Esophagus muscularis mucosa (tissue), 4 donors: ENCODE results near the gene SECISBP2. TPM values are rescaled to one million over a fixed set of nuclear protein-coding genes. Genes with fewer than 3 reads are reported as not detected.
"Not testable (repeated sequence)": the region's sequence is repeated elsewhere in the genome, so short reads cannot be mapped to it uniquely, and the experiment has no call there.

ENCODE experiments used
- DNase-seq: peaks from one replicate; pipeline ENCODE4 v3.0.0-alpha.2; 2017; ENCODE audit errors: extremely low spot score
- H3K27ac ChIP-seq, 4 donors: fragments of 200-600 bp; sonication (generic); replicated peaks in 1 of 4; 1 replicate in 3 of 4; 2 replicates in 1 of 4; pipeline ENCODE4 v1.5.1; 2016 to 2019; ENCODE audit warnings: mild to moderate bottlenecking in 1 of 4
- H3K27me3 ChIP-seq, 4 donors: fragments of 200-600 bp; sonication (generic); one replicate each; pipeline versions ENCODE4 v1.5.1 to v1.6.0; 2016 to 2019
- H3K36me3 ChIP-seq, 4 donors: fragments of 200-600 bp; sonication (generic); one replicate each; pipeline ENCODE4 v1.5.1; 2016 to 2019
- H3K4me1 ChIP-seq, 4 donors: fragments of 200-600 bp; sonication (generic); one replicate each; pipeline ENCODE4 v1.5.1; 2016 to 2019
- H3K4me3 ChIP-seq, 4 donors: fragments of 200-600 bp; sonication (generic); 1 replicate in 2 of 4; 2 replicates in 2 of 4; pipeline ENCODE4 v1.5.1; 2016 to 2019; ENCODE audit warnings: mild to moderate bottlenecking in 4 of 4, moderate library complexity in 1 of 4
- H3K9me3 ChIP-seq, 4 donors: fragments of 200-600 bp; sonication (generic); 1 replicate in 3 of 4; 2 replicates in 1 of 4; pipeline ENCODE4 v1.5.1; 2016 to 2019
- EP300 ChIP-seq: sonication (generic); formaldehyde crosslinking; IDR thresholded peaks from one replicate; pipeline ENCODE4 v1.6.1; 2017; ENCODE audit warnings: antibody characterized with exemption
- POLR2A ChIP-seq: fragments of 450-650 bp; IDR thresholded peaks from one replicate; pipeline ENCODE4 v1.6.1; 2017; ENCODE audit warnings: antibody characterized with exemption, moderate library complexity, mild to moderate bottlenecking, low read depth
- POLR2AphosphoS5 ChIP-seq, 2 donors: sonication (generic); formaldehyde crosslinking; IDR thresholded peaks; one replicate each; pipeline ENCODE4 v1.6.1; 2017; ENCODE audit warnings: antibody characterized with exemption in 2 of 2
- WGBS: methylation state at CpG from one replicate; pipeline ENCODE4 v1.1.5; 2018; 5-methylcytosine and 5-hydroxymethylcytosine counted together
- intact Hi-C: fragments of 100-400 bp; cut with DNase I; formaldehyde crosslinking; loops from one replicate; pipeline ENCODE4 v1.15.1; 2023
- total RNA-seq, 4 donors: library from RNA; depleted of rRNA; stranded (reverse); fragments of >200 nt; gene quantifications; one replicate each; pipeline versions ENCODE4 v1.1.0 to v1.2.1, GENCODE V29; 2016
- TF ChIP-seq, protein P1 (sequence below), 3 experiments: fragments of 200-600 bp in 2 of 3; fragments of 450-650 bp in 1 of 3; sonication (generic) in 2 of 3; IDR thresholded peaks; one replicate each; pipeline ENCODE4 v1.5.1; 2017 to 2019; ENCODE audit warnings: antibody characterized with exemption in 3 of 3, mild to moderate bottlenecking in 2 of 3, moderate library complexity in 1 of 3

SECISBP2 gene
- total RNA-seq, 4 donors from 2014 or later = 24.0 to 32.8 (median 29.0) TPM

DNA sequence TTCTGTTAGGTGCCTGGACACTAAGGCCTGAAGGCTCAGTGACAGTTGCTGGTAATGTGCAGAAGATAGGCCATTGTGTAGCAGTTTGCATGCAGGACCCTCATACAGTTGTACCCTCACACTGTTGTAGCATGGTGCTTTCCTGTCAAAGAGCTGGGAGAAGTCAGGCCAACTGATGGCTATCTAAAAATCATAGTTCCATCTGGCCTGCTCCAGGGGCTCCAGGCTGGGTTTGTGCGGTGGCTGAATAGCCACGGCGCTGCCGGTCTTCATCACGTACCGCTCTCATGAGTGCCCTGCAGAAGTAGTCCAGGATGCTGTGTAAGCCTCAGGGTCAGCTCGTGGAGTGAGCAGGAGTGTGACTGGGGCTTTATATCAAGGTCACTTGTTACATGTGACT, 12.2 kb downstream of the SECISBP2 start:
- H3K36me3 ChIP-seq = peaks cover 71 to 97% (median 90%) of the 10 kb centered on the region in 4 donors
- 93% methylated on average over 7 of the region's 7 CpGs for WGBS
- DNase-seq = no peak
- no peaks in the 10 kb centered on the region for H3K4me1 ChIP-seq
- TF ChIP-seq EP300 = no peak
- TF ChIP-seq, protein P1, sequence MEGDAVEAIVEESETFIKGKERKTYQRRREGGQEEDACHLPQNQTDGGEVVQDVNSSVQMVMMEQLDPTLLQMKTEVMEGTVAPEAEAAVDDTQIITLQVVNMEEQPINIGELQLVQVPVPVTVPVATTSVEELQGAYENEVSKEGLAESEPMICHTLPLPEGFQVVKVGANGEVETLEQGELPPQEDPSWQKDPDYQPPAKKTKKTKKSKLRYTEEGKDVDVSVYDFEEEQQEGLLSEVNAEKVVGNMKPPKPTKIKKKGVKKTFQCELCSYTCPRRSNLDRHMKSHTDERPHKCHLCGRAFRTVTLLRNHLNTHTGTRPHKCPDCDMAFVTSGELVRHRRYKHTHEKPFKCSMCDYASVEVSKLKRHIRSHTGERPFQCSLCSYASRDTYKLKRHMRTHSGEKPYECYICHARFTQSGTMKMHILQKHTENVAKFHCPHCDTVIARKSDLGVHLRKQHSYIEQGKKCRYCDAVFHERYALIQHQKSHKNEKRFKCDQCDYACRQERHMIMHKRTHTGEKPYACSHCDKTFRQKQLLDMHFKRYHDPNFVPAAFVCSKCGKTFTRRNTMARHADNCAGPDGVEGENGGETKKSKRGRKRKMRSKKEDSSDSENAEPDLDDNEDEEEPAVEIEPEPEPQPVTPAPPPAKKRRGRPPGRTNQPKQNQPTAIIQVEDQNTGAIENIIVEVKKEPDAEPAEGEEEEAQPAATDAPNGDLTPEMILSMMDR (IDR thresholded peaks at IDR 0.05) = no peak
- no peak for TF ChIP-seq POLR2A
- TF ChIP-seq POLR2AphosphoS5 (IDR thresholded peaks at IDR 0.05) = no peak
- no peaks in the 10 kb centered on the region for H3K9me3 ChIP-seq
- H3K27me3 ChIP-seq = no peaks in the 10 kb centered on the region
- intact Hi-C loops = no loop called here
- H3K27ac ChIP-seq = no peak overlapping the region
- no peak overlapping the region for H3K4me3 ChIP-seq

DNA sequence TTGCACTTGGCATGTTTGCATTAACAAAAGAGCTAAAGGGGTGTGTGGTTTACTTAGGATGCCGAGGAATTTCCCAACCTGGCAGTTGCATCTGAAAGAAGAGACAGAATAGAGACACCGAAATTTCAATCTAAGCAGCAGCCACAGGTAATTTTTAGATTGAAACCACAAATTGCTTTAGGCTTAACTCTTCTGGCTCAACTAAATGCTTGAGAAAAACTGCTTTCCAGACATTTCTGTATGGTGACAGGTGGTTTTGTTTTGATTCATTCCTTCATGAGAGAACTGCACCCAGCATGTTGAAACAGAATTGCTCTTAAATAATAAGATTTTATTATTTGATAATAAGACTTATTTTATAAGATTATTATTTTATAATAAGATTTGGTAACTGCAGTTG, 21.5 kb downstream of the SECISBP2 start:
- Histone ChIP-seq H3K4me3 (no peak overlapping the region), H3K4me1 (no peaks in the 10 kb centered on the region), H3K27me3 (no peaks in the 10 kb centered on the region), H3K9me3 (no peaks in the 10 kb centered on the region), H3K27ac (no peak overlapping the region), H3K36me3 (peaks cover 74 to 100% (median 93%) of the 10 kb centered on the region in 4 donors)
- intact Hi-C loops = no loop called here
- no peak for DNase-seq
- TF ChIP-seq EP300 (no peak), POLR2A (no peak)
- 88% methylated on average over 2 of the region's 2 CpGs for whole genome bisulfite sequencing

DNA sequence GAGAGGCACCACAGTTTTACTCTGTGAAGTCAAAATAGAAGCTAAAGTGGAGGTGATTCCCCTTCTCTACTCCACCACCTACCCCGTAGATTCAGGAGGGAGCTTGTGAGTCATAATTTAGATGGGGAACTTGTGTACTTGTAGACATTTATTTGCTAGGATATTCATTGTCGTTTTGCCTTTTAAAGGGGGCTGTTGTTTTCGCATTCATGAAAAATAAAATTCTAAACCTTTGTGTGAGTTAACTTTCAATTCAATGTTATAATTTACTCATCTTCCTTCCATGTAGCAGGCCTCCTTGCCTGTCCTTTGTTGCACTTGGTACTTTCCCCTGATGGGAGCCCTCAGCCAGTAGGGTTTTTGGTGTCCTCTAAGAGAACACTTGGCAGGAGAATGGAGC, 22.0 kb downstream of the SECISBP2 start:
- peaks cover 73 to 100% (median 93%) of the 10 kb centered on the region in 4 donors for H3K36me3 ChIP-seq

DNA sequence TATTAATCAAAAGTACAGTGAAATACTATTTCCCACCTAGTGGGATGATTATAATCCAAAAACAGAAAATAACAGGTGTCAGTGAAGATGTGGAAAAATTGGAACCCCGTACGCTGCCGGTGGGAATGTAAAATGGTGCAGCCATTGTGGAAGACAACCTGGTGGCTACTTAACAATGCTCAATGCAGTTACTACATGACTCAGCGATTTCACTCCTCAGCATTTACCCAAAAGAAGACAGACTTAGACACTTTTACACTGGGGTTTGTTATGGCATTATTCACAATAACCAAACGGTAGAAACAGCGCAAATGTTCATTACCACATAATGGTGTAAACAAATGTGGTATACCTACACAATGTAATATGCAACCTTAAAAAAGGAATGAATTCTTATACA, 23.9 kb downstream of the SECISBP2 start:
- Histone ChIP-seq H3K4me1 (no peaks in the 10 kb centered on the region), H3K9me3 (no peaks in the 10 kb centered on the region), H3K4me3 (no peak overlapping the region), H3K27ac (no peak overlapping the region), H3K36me3 (peaks cover 71 to 100% (median 95%) of the 10 kb centered on the region in 4 donors), H3K27me3 (no peaks in the 10 kb centered on the region)
- intact Hi-C loops = no loop called here
- peak; percentile 34 for DNase-seq
- 94% methylated on average over 6 of the region's 6 CpGs for WGBS
- TF ChIP-seq, protein P1 (IDR thresholded peaks at IDR 0.05) = no peak
- no peak for TF ChIP-seq EP300
- no peak for TF ChIP-seq POLR2A
- no peak for TF ChIP-seq POLR2AphosphoS5 (IDR thresholded peaks at IDR 0.05)

More for the DNA sequence above, 22.0 kb downstream of the SECISBP2 start:
- H3K27ac ChIP-seq = no peak overlapping the region
- TF ChIP-seq POLR2AphosphoS5 (IDR thresholded peaks at IDR 0.05) (no peak), POLR2A (no peak), EP300 (no peak)
- TF ChIP-seq, protein P1 (IDR thresholded peaks at IDR 0.05) = no peak
- peak; percentile 29 for DNase-seq
- H3K4me3 ChIP-seq = no peak overlapping the region
- no peaks in the 10 kb centered on the region for H3K27me3 ChIP-seq
- no peaks in the 10 kb centered on the region for H3K9me3 ChIP-seq
- no peaks in the 10 kb centered on the region for H3K4me1 ChIP-seq
- intact Hi-C loops = no loop called here
- 99% methylated on average over 3 of the region's 3 CpGs for WGBS

DNA sequence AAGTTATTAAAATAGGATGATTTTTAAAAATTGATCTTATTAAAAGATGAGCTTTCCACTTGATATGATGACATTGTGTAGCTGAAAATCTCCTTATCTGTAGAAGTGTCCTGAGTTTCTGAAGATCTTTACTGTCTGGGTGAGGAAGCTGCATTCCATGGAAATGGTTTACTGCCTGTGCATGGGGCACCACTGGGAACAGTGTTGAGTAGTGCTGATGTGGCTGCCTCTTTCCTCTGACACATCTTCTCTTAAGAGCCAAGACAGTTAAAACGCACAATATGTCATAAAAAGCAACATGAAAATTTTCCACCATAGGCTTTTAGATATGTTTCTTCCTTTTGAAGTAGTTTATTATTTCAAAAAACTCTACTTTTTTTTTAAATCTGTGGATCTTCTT, 24.6 kb downstream of the SECISBP2 start:
- 96% methylated on average over 1 of the region's 1 CpG for WGBS
- Histone ChIP-seq H3K27me3 (no peaks in the 10 kb centered on the region), H3K27ac (no peak overlapping the region), H3K4me3 (no peak overlapping the region), H3K9me3 (no peaks in the 10 kb centered on the region), H3K36me3 (peaks cover 75 to 100% (median 95%) of the 10 kb centered on the region in 4 donors), H3K4me1 (no peaks in the 10 kb centered on the region)
- no peak for TF ChIP-seq EP300
- no peak for TF ChIP-seq POLR2AphosphoS5 (IDR thresholded peaks at IDR 0.05)
- TF ChIP-seq POLR2A = no peak
- intact Hi-C loops = no loop called here
- DNase-seq = no peak

DNA sequence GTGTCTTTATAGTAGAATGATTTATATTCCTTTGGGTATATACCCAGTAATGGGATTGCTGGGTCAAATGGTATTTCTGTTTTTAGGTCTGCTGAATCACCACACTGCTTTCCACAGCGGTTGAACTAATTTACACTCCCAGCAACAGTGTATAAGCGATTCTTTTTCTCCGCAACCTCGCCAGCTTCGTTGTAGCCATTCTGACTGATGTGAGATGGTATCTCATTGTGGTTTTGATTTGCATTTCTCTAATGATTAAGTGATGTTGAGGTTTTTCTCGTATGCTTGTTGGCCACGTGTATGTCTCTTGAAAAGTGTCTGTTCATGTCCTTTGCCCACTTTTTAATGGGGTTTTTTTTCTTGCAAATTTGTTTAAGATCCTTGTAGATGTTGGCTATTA, 25.5 kb downstream of the SECISBP2 start:
- H3K27ac ChIP-seq, H3K4me3 ChIP-seq, DNase-seq, H3K4me1 ChIP-seq, intact Hi-C loops, H3K27me3 ChIP-seq, H3K9me3 ChIP-seq: not testable (repeated sequence)
- WGBS = 95% methylated on average over 7 of the region's 7 CpGs
- H3K36me3 ChIP-seq = peaks cover 77 to 100% (median 96%) of the 10 kb centered on the region in 4 donors
